ENCODE data around the gene NOVA1. TPM values are rescaled to one million over a fixed set of nuclear protein-coding genes. Genes with fewer than 3 reads are reported as not detected.

Gene NOVA1
- total and polyA plus RNA-seq, 2 of the 13 experiments (the other 11 are each of a cell fraction or from before 2014, with no cell fraction given): 0.13 TPM

- no peak for TF ChIP-seq TFE3 (CRISPR knock-in tag; IDR thresholded peaks at IDR 0.05)
- TF ChIP-seq YY1 (IDR thresholded peaks at IDR 0.05; ENCODE audit: insufficient read depth, insufficient replicate concordance, low read depth, low read length): no peak
Measured at GRCh38 chr14:26611259-26611658, 13.4 kb upstream of the NOVA1 start (continued).

- FAIRE-seq (no peak), ATAC-seq (no peak), DNase-seq (ENCODE audit: low spot score) (no peak)
- TF ChIP-seq NFE2L2 (IDR thresholded peaks at IDR 0.05; ENCODE audit: low read length): peak; percentile 67
- TF ChIP-seq ZNF652 (CRISPR knock-in tag; IDR thresholded peaks at IDR 0.05; ENCODE audit: borderline replicate concordance, low read depth): no peak
- peak in 1 of 2 experiments; percentile 45; a peak in 2 of 4 replicates for TF ChIP-seq MAFK (conservative IDR thresholded peaks at IDR 0.05 in 1 of 2, IDR thresholded peaks at IDR 0.05 in 1 of 2; ENCODE audit: low read length in 2 of 2)
- H3K9ac ChIP-seq (ENCODE audit: insufficient read depth, low read depth, low read length): no peak overlapping the region
- CTCF ChIA-PET (ENCODE audit: low intra/inter-chr PET ratio, low total read pairs): no interaction called here
- no peaks in the 10 kb centered on the region for H3K4me1 ChIP-seq (ENCODE audit: insufficient read depth, low read length)
- peaks cover 37% of the 10 kb centered on the region for H3K9me3 ChIP-seq (ENCODE audit: low read length)
- 2% methylated on average over 3 of the region's 3 CpGs for WGBS (ENCODE audit: low lambda C conversion rate)
- POLR2A ChIA-PET: no interaction called here
- no peak overlapping the region for H3K4me3 ChIP-seq (replicated peaks in 1 of 3; ENCODE audit: insufficient read depth in 1 of 3, low read depth in 2 of 3, low read length in 3 of 3)
- H3K4me2 ChIP-seq (ENCODE audit: low read depth, low read length): no peak overlapping the region
- H2AFZ ChIP-seq (ENCODE audit: low read length): no peak overlapping the region
- H3K27me3 ChIP-seq (ENCODE audit: control insufficient read depth in 1 of 2, insufficient read depth in 2 of 2, low read length in 2 of 2): no peaks in the 10 kb centered on the region
- no peaks in the 10 kb centered on the region for H4K20me1 ChIP-seq (ENCODE audit: insufficient read depth, low read length)
- no peak overlapping the region for H3K27ac ChIP-seq (ENCODE audit: extremely low read length, insufficient read depth, low read length)
- no peaks in the 10 kb centered on the region for H3K36me3 ChIP-seq (replicated peaks in 1 of 2; ENCODE audit: control insufficient read depth in 1 of 2, insufficient read depth in 2 of 2, low read length in 2 of 2)
- in situ Hi-C loops (cut with HindIII; ENCODE audit: extremely low pct_ligation_motif_present, low pct_unique_long_range_greater_than_20kb) (no loop called here), intact Hi-C loops (cut with micrococcal nuclease; ENCODE audit: unreplicated experiment) (no loop called here)
- BruUV-seq (replicated peaks): no TSS peak
- H3K79me2 ChIP-seq (ENCODE audit: insufficient read depth, low read length): no peaks in the 10 kb centered on the region
Measured at GRCh38 chr14:26606729-26607312, 9.0 kb upstream of the NOVA1 start.

- TF ChIP-seq TEAD3 (CRISPR knock-in tag; optimal IDR thresholded peaks at IDR 0.05; ENCODE audit: borderline replicate concordance) (no peak), NRL (CRISPR knock-in tag; IDR thresholded peaks at IDR 0.05; ENCODE audit: borderline replicate concordance) (no peak), ZMAT3 (CRISPR knock-in tag; conservative IDR thresholded peaks at IDR 0.05) (no peak), ZNF235 (CRISPR knock-in tag; IDR thresholded peaks at IDR 0.05; ENCODE audit: borderline replicate concordance) (no peak), ETV5 (CRISPR knock-in tag; IDR thresholded peaks at IDR 0.05; ENCODE audit: borderline replicate concordance) (no peak), USF2 (IDR thresholded peaks at IDR 0.05; ENCODE audit: low read depth, low read length) (no peak), USF2 (CRISPR knock-in tag; IDR thresholded peaks at IDR 0.05; ENCODE audit: borderline replicate concordance) (no peak)
- in situ Hi-C loops (cut with HindIII; ENCODE audit: extremely low pct_ligation_motif_present, low pct_unique_long_range_greater_than_20kb): no loop called here
- no peak overlapping the region for H3K9ac ChIP-seq (ENCODE audit: insufficient read depth, low read depth, low read length)
- H3K4me2 ChIP-seq (ENCODE audit: low read depth, low read length): no peak overlapping the region
- no peaks in the 10 kb centered on the region for H3K36me3 ChIP-seq (replicated peaks in 1 of 2; ENCODE audit: control insufficient read depth in 1 of 2, insufficient read depth in 2 of 2, low read length in 2 of 2)
- DNase-seq (ENCODE audit: low spot score): no peak
- no peaks in the 10 kb centered on the region for H4K20me1 ChIP-seq (ENCODE audit: insufficient read depth, low read length)
- POLR2A ChIA-PET: no interaction called here
- CTCF ChIA-PET (ENCODE audit: low intra/inter-chr PET ratio, low total read pairs): no interaction called here
- intact Hi-C loops (cut with micrococcal nuclease; ENCODE audit: unreplicated experiment): no loop called here
- H3K27me3 ChIP-seq (ENCODE audit: control insufficient read depth in 1 of 2, insufficient read depth in 2 of 2, low read length in 2 of 2): no peaks in the 10 kb centered on the region
- 0% methylated on average over 2 of the region's 2 CpGs for WGBS (ENCODE audit: low lambda C conversion rate)
- no peak overlapping the region for H3K4me3 ChIP-seq (replicated peaks in 1 of 3; ENCODE audit: insufficient read depth in 1 of 3, low read depth in 2 of 3, low read length in 3 of 3)
- FAIRE-seq: no peak
- no peaks in the 10 kb centered on the region for H3K79me2 ChIP-seq (ENCODE audit: insufficient read depth, low read length)
- no peaks in the 10 kb centered on the region for H3K4me1 ChIP-seq (ENCODE audit: insufficient read depth, low read length)
- H2AFZ ChIP-seq (ENCODE audit: low read length): no peak overlapping the region
- BruUV-seq (replicated peaks): no TSS peak
- peaks cover 25% of the 10 kb centered on the region for H3K9me3 ChIP-seq (ENCODE audit: low read length)
- ATAC-seq: no peak
- no peak overlapping the region for H3K27ac ChIP-seq (ENCODE audit: extremely low read length, insufficient read depth, low read length)
Measured at GRCh38 chr14:26605602-26606001, 7.8 kb upstream of the NOVA1 start.
